ENCODE measurements around the gene DMD. TPM values are rescaled to one million over a fixed set of nuclear protein-coding genes. Genes with fewer than 3 reads are reported as not detected.

The DMD gene
- total and polyA plus RNA-seq, 4 experiments from 2014 or later: 0.18 to 0.55 (median 0.19) TPM; not detected in 1

- DNase-seq: no peak
- H3K4me1 Mint-ChIP-seq: no peaks in the 10 kb centered on the region
- intact Hi-C loops (cut with micrococcal nuclease): no loop called here
- peaks cover 0 to 4% (median 0%) of the 10 kb centered on the region in 8 donors for H3K9me3 Mint-ChIP-seq
- POLR2A ChIA-PET (ENCODE audit: partially characterized antibody): no interaction called here
- Histone ChIP-seq H3K36me3 (ENCODE audit: insufficient read depth, low read length) (no peaks in the 10 kb centered on the region), H3K4me1 (ENCODE audit: insufficient read depth, low read length) (no peaks in the 10 kb centered on the region), H3K4me3 (ENCODE audit: low read length in 2 of 2) (no peak overlapping the region), H3K27me3 (ENCODE audit: insufficient read depth, low read length) (no peaks in the 10 kb centered on the region), H3K9me3 (ENCODE audit: control insufficient read depth in 1 of 2, low read length in 2 of 2) (no peaks in the 10 kb centered on the region), H3K27ac (ENCODE audit: low read depth, low read length) (no peak overlapping the region)
- no peaks in the 10 kb centered on the region for H3K27me3 Mint-ChIP-seq
- H3K4me3 Mint-ChIP-seq: no peak overlapping the region
- CTCF ChIA-PET (ENCODE audit: partially characterized antibody): no interaction called here
- H3K36me3 Mint-ChIP-seq: no peaks in the 10 kb centered on the region
- H3K27ac Mint-ChIP-seq: no peak overlapping the region
Measured at GRCh38 chrX:33129607-33130006, 81.7 kb downstream of the DMD start.

GRCh38 chrX:33128048-33128805 is 83.1 kb downstream of the DMD start:
- intact Hi-C loops (cut with micrococcal nuclease): no loop called here
- CTCF ChIA-PET (ENCODE audit: partially characterized antibody): no interaction called here
- H3K27ac Mint-ChIP-seq: no peak overlapping the region

GRCh38 chrX:33126469-33126868 is 84.9 kb downstream of the DMD start:
- Mint-ChIP-seq H3K27me3 (no peaks in the 10 kb centered on the region), H3K36me3 (no peaks in the 10 kb centered on the region), H3K27ac (no peak overlapping the region), H3K9me3 (peaks cover 0 to 4% (median 0%) of the 10 kb centered on the region in 8 donors), H3K4me1 (no peaks in the 10 kb centered on the region), H3K4me3 (no peak overlapping the region)
- POLR2A ChIA-PET (ENCODE audit: partially characterized antibody): no interaction called here
- no peak for DNase-seq
- Histone ChIP-seq H3K9me3 (ENCODE audit: control insufficient read depth in 1 of 2, low read length in 2 of 2) (no peaks in the 10 kb centered on the region), H3K27ac (ENCODE audit: low read depth, low read length) (no peak overlapping the region), H3K4me3 (ENCODE audit: low read length in 2 of 2) (no peak overlapping the region), H3K4me1 (ENCODE audit: insufficient read depth, low read length) (no peaks in the 10 kb centered on the region), H3K27me3 (ENCODE audit: insufficient read depth, low read length) (no peaks in the 10 kb centered on the region), H3K36me3 (ENCODE audit: insufficient read depth, low read length) (no peaks in the 10 kb centered on the region)
- intact Hi-C loops (cut with micrococcal nuclease): no loop called here
- CTCF ChIA-PET (ENCODE audit: partially characterized antibody): no interaction called here

More at GRCh38 chrX:33128048-33128805, 83.1 kb downstream of the DMD start:
- H3K36me3 ChIP-seq (ENCODE audit: insufficient read depth, low read length): no peaks in the 10 kb centered on the region
- H3K36me3 Mint-ChIP-seq: no peaks in the 10 kb centered on the region
- H3K27me3 Mint-ChIP-seq: no peaks in the 10 kb centered on the region
- H3K9me3 Mint-ChIP-seq: peaks cover 0 to 4% (median 0%) of the 10 kb centered on the region in 8 donors
- H3K4me3 ChIP-seq (ENCODE audit: low read length in 2 of 2): no peak overlapping the region
- H3K4me1 ChIP-seq (ENCODE audit: insufficient read depth, low read length): no peaks in the 10 kb centered on the region
- H3K4me3 Mint-ChIP-seq: no peak overlapping the region
- POLR2A ChIA-PET (ENCODE audit: partially characterized antibody): no interaction called here
- no peak for DNase-seq
- no peaks in the 10 kb centered on the region for H3K9me3 ChIP-seq (ENCODE audit: control insufficient read depth in 1 of 2, low read length in 2 of 2)
- no peaks in the 10 kb centered on the region for H3K27me3 ChIP-seq (ENCODE audit: insufficient read depth, low read length)
- no peaks in the 10 kb centered on the region for H3K4me1 Mint-ChIP-seq
- H3K27ac ChIP-seq (ENCODE audit: low read depth, low read length): no peak overlapping the region

- Mint-ChIP-seq H3K36me3 (no peaks in the 10 kb centered on the region), H3K9me3 (peaks cover 0 to 1% (median 0%) of the 10 kb centered on the region in 8 donors), H3K4me1 (peaks cover 0 to 2% (median 0%) of the 10 kb centered on the region in 4 donors), H3K27ac (no peak overlapping the region), H3K4me3 (no peak overlapping the region), H3K27me3 (no peaks in the 10 kb centered on the region)
- intact Hi-C loops (cut with micrococcal nuclease): no loop called here
- no peaks in the 10 kb centered on the region for H3K4me1 ChIP-seq (ENCODE audit: insufficient read depth, low read length)
- DNase-seq: no peak
- H3K27ac ChIP-seq (ENCODE audit: low read depth, low read length): no peak overlapping the region
- POLR2A ChIA-PET (ENCODE audit: partially characterized antibody): no interaction called here
- no peaks in the 10 kb centered on the region for H3K27me3 ChIP-seq (ENCODE audit: insufficient read depth, low read length)
- H3K36me3 ChIP-seq (ENCODE audit: insufficient read depth, low read length): no peaks in the 10 kb centered on the region
- no peaks in the 10 kb centered on the region for H3K9me3 ChIP-seq (ENCODE audit: control insufficient read depth in 1 of 2, low read length in 2 of 2)
- CTCF ChIA-PET (ENCODE audit: partially characterized antibody): no interaction called here
- no peak overlapping the region for H3K4me3 ChIP-seq (ENCODE audit: low read length in 2 of 2)
Measured at GRCh38 chrX:33109858-33110257, 101.5 kb downstream of the DMD start.

GRCh38 chrX:33106737-33107136 is 104.6 kb downstream of the DMD start:
- H3K36me3 Mint-ChIP-seq: no peaks in the 10 kb centered on the region
- intact Hi-C loops (cut with micrococcal nuclease): no loop called here
- ChIA-PET CTCF (ENCODE audit: partially characterized antibody) (no interaction called here), POLR2A (ENCODE audit: partially characterized antibody) (no interaction called here)
- H3K4me1 Mint-ChIP-seq: peaks cover 0 to 2% (median 0%) of the 10 kb centered on the region in 4 donors
- no peak overlapping the region for H3K27ac Mint-ChIP-seq
- H3K4me1 ChIP-seq (ENCODE audit: insufficient read depth, low read length): no peaks in the 10 kb centered on the region
- no peaks in the 10 kb centered on the region for H3K36me3 ChIP-seq (ENCODE audit: insufficient read depth, low read length)
- no peak overlapping the region for H3K4me3 ChIP-seq (ENCODE audit: low read length in 2 of 2)
- DNase-seq: no peak
- H3K9me3 Mint-ChIP-seq: peaks cover 0 to 2% (median 0%) of the 10 kb centered on the region in 8 donors
- no peak overlapping the region for H3K27ac ChIP-seq (ENCODE audit: low read depth, low read length)
- H3K9me3 ChIP-seq (ENCODE audit: control insufficient read depth in 1 of 2, low read length in 2 of 2): no peaks in the 10 kb centered on the region
- H3K27me3 Mint-ChIP-seq: no peaks in the 10 kb centered on the region
- H3K4me3 Mint-ChIP-seq: no peak overlapping the region
- H3K27me3 ChIP-seq (ENCODE audit: insufficient read depth, low read length): no peaks in the 10 kb centered on the region

- Histone ChIP-seq H3K27me3 (ENCODE audit: insufficient read depth, low read length) (no peaks in the 10 kb centered on the region), H3K36me3 (ENCODE audit: insufficient read depth, low read length) (no peaks in the 10 kb centered on the region), H3K4me1 (ENCODE audit: insufficient read depth, low read length) (no peaks in the 10 kb centered on the region), H3K9me3 (ENCODE audit: control insufficient read depth in 1 of 2, low read length in 2 of 2) (no peaks in the 10 kb centered on the region), H3K4me3 (ENCODE audit: low read length in 2 of 2) (no peak overlapping the region), H3K27ac (ENCODE audit: low read depth, low read length) (no peak overlapping the region)
- Mint-ChIP-seq H3K4me3 (no peak overlapping the region), H3K27ac (no peak overlapping the region), H3K36me3 (no peaks in the 10 kb centered on the region), H3K4me1 (no peaks in the 10 kb centered on the region), H3K27me3 (no peaks in the 10 kb centered on the region), H3K9me3 (no peaks in the 10 kb centered on the region)
- ChIA-PET POLR2A (ENCODE audit: partially characterized antibody) (no interaction called here), CTCF (ENCODE audit: partially characterized antibody) (no interaction called here)
- intact Hi-C loops (cut with micrococcal nuclease): no loop called here
- no peak for DNase-seq
Measured at GRCh38 chrX:33095079-33095478, 116.3 kb downstream of the DMD start.

DNA sequence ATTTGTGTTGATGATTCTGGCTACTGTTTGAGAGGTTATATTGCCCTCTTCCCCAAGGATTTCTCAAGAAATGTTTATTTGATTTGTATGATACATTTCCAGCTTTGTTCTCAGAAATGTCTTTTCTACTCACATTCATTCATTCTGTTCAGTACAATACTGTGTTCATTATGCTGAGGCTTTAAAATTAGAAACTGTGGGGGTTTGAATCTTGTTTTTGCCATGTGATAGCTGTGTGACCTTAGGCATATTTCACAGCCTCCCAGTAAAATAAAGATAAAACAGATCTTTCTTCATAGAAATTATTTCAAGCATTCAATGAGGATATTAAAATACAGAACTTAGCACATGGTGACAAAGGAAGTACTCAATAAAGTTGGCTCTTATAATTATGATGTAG is 123.9 kb downstream of the DMD start:
- Histone ChIP-seq H3K36me3 (ENCODE audit: insufficient read depth, low read length) (no peaks in the 10 kb centered on the region), H3K9me3 (ENCODE audit: control insufficient read depth in 1 of 2, low read length in 2 of 2) (no peaks in the 10 kb centered on the region), H3K4me3 (ENCODE audit: low read length in 2 of 2) (no peak overlapping the region), H3K27ac (ENCODE audit: low read depth, low read length) (no peak overlapping the region), H3K4me1 (ENCODE audit: insufficient read depth, low read length) (no peaks in the 10 kb centered on the region), H3K27me3 (ENCODE audit: insufficient read depth, low read length) (no peaks in the 10 kb centered on the region)
- no peaks in the 10 kb centered on the region for H3K36me3 Mint-ChIP-seq
- H3K27me3 Mint-ChIP-seq: no peaks in the 10 kb centered on the region
- no peaks in the 10 kb centered on the region for H3K4me1 Mint-ChIP-seq
- H3K9me3 Mint-ChIP-seq: peaks cover 0 to 9% (median under 1%) of the 10 kb centered on the region in 8 donors
- POLR2A ChIA-PET (ENCODE audit: partially characterized antibody): no interaction called here
- CTCF ChIA-PET (ENCODE audit: partially characterized antibody): no interaction called here
- no peak overlapping the region for H3K4me3 Mint-ChIP-seq
- DNase-seq: no peak
- H3K27ac Mint-ChIP-seq: no peak overlapping the region
- intact Hi-C loops (cut with micrococcal nuclease): no loop called here
